ENCODE results near the gene MID1. TPM values are rescaled to one million over a fixed set of nuclear protein-coding genes. Genes with fewer than 3 reads are reported as not detected.

Gene MID1
- total RNA-seq, 2 donors from 2014 or later = 8.0 to 9.6 TPM

- no peaks in the 10 kb centered on the region for H3K9me3 ChIP-seq
- H3K4me3 ChIP-seq = no peak overlapping the region
- DNase-seq (ENCODE audit: low spot score) = no peak
- H3K36me3 ChIP-seq = no peaks in the 10 kb centered on the region
- TF ChIP-seq CTCF (IDR thresholded peaks at IDR 0.05) = no peak
- no peaks in the 10 kb centered on the region for H3K4me1 ChIP-seq
- H3K27ac ChIP-seq = no peak overlapping the region
- no peaks in the 10 kb centered on the region for H3K27me3 ChIP-seq
These were observed 71.1 kb downstream of the MID1 start for GRCh38 chrX:10549280-10549679.

GRCh38 chrX:10548688-10549087 is 71.7 kb downstream of the MID1 start:
- no peaks in the 10 kb centered on the region for H3K36me3 ChIP-seq
- no peak overlapping the region for H3K27ac ChIP-seq
- no peak for TF ChIP-seq CTCF (IDR thresholded peaks at IDR 0.05)
- no peak for DNase-seq (ENCODE audit: low spot score)
- no peaks in the 10 kb centered on the region for H3K4me1 ChIP-seq
- no peaks in the 10 kb centered on the region for H3K9me3 ChIP-seq
- H3K27me3 ChIP-seq = no peaks in the 10 kb centered on the region
- no peak overlapping the region for H3K4me3 ChIP-seq

- no peaks in the 10 kb centered on the region for H3K27me3 ChIP-seq
- H3K9me3 ChIP-seq = no peaks in the 10 kb centered on the region
- H3K36me3 ChIP-seq = no peaks in the 10 kb centered on the region
- no peak overlapping the region for H3K4me3 ChIP-seq
- no peak for TF ChIP-seq CTCF (IDR thresholded peaks at IDR 0.05)
- no peaks in the 10 kb centered on the region for H3K4me1 ChIP-seq
- no peak overlapping the region for H3K27ac ChIP-seq
- DNase-seq (ENCODE audit: low spot score) = no peak
These were observed 74.5 kb downstream of the MID1 start for GRCh38 chrX:10545882-10546281.

GRCh38 chrX:10542586-10542985 is 77.8 kb downstream of the MID1 start:
- no peaks in the 10 kb centered on the region for H3K9me3 ChIP-seq
- H3K4me3 ChIP-seq = no peak overlapping the region
- H3K4me1 ChIP-seq = no peaks in the 10 kb centered on the region
- no peaks in the 10 kb centered on the region for H3K36me3 ChIP-seq
- H3K27ac ChIP-seq = no peak overlapping the region
- DNase-seq (ENCODE audit: low spot score) = no peak
- no peaks in the 10 kb centered on the region for H3K27me3 ChIP-seq
- no peak for TF ChIP-seq CTCF (IDR thresholded peaks at IDR 0.05)

GRCh38 chrX:10538831-10539230 is 81.6 kb downstream of the MID1 start:
- no peaks in the 10 kb centered on the region for H3K27me3 ChIP-seq
- H3K4me1 ChIP-seq = no peaks in the 10 kb centered on the region
- no peak overlapping the region for H3K4me3 ChIP-seq
- no peaks in the 10 kb centered on the region for H3K9me3 ChIP-seq
- TF ChIP-seq CTCF (IDR thresholded peaks at IDR 0.05) = no peak
- no peaks in the 10 kb centered on the region for H3K36me3 ChIP-seq
- H3K27ac ChIP-seq = no peak overlapping the region
- DNase-seq (ENCODE audit: low spot score) = no peak

GRCh38 chrX:10537308-10537707 is 83.1 kb downstream of the MID1 start:
- Histone ChIP-seq H3K36me3 (no peaks in the 10 kb centered on the region), H3K9me3 (no peaks in the 10 kb centered on the region), H3K4me3 (no peak overlapping the region), H3K4me1 (no peaks in the 10 kb centered on the region), H3K27me3 (no peaks in the 10 kb centered on the region), H3K27ac (no peak overlapping the region)
- TF ChIP-seq CTCF (IDR thresholded peaks at IDR 0.05) = no peak
- no peak for DNase-seq (ENCODE audit: low spot score)
